NK-92 treated with Interleukin-12 subunit alpha and Interleukin-12 subunit beta, amount 100 ng/mL, for 24 hours (cell line): ENCODE results near the gene C20orf202.
"Not testable (repeated sequence)": the region's sequence is repeated elsewhere in the genome, so short reads cannot be mapped to it uniquely, and the experiment has no call there.

Experiments used
- DNase-seq: peaks from one replicate; lab custom pipeline; 2025; lab: John Stamatoyannopoulos, UW

The C20orf202 gene

GRCh38 chr20:1247689-1248088 lies 44.4 kb downstream of the C20orf202 start:
- DNase-seq, result no peak

GRCh38 chr20:1250282-1250681 lies 47.0 kb downstream of the C20orf202 start:
- not testable (repeated sequence) for DNase-seq

DNA sequence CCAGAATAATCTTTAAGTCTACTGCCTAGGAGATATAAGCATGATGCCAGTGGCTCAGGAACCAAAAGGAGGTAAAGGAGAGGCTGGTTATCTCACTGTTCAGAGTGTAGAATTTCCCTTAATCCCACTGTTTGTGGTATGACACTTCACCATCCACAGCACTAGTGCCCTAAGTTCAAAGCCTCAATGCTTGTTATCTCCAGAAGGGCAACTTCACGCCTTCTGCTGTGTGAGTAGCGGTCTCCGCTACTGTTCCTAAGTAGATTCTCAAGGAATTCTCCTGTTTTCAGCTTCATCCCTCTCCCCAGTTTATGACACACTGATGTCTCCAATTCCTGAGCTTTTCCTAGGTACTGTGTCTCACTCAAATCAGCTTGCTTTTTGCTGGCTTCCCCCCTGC lies 49.2 kb downstream of the C20orf202 start:
- no peak for DNase-seq

- no peak for DNase-seq
Observed at GRCh38 chr20:1254254-1254653, 51.0 kb downstream of the C20orf202 start.

DNA sequence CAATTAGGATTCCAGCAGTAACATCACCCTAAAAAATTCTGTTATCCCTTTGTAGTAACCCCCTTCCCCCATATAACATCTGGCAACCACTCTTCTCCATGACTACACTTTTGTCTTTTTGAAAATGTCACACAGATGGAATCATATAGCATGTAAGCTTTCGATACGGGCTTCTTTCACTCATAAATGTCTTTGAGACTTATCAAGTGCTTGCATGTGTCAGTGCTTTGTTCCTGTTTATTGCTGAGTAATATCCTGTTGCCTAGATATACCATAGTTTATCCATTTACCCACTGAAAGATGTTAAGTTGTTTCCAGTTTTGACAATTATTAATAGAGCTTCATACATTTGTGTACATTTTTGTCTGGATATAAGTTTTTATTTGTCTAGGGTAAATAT lies 52.4 kb downstream of the C20orf202 start:
- no peak for DNase-seq
